Measurements from ENCODE around the gene GCLC. TPM values are rescaled to one million over a fixed set of nuclear protein-coding genes. Genes with fewer than 3 reads are reported as not detected.

The GCLC gene
- total RNA-seq, 1 donor from 2014 or later = 28.7 TPM

- no peaks in the 10 kb centered on the region for H3K36me3 Mint-ChIP-seq (ENCODE audit: low read depth, unreplicated experiment)
- DNase-seq (ENCODE audit: low spot score) = no peak
- H3K27me3 Mint-ChIP-seq (ENCODE audit: unreplicated experiment) = no peaks in the 10 kb centered on the region
- peaks cover 21% of the 10 kb centered on the region for H3K4me1 Mint-ChIP-seq (ENCODE audit: unreplicated experiment)
- TF ChIP-seq CTCF (IDR thresholded peaks at IDR 0.05; ENCODE audit: unreplicated experiment) = no peak
- H3K4me3 Mint-ChIP-seq (ENCODE audit: unreplicated experiment) = no peak overlapping the region
- no peak overlapping the region for H3K27ac Mint-ChIP-seq (ENCODE audit: unreplicated experiment)
- no peaks in the 10 kb centered on the region for H3K9me3 Mint-ChIP-seq (ENCODE audit: unreplicated experiment)
These were observed 15.4 kb downstream of the GCLC start for GRCh38 chr6:53529324-53530036.

DNA sequence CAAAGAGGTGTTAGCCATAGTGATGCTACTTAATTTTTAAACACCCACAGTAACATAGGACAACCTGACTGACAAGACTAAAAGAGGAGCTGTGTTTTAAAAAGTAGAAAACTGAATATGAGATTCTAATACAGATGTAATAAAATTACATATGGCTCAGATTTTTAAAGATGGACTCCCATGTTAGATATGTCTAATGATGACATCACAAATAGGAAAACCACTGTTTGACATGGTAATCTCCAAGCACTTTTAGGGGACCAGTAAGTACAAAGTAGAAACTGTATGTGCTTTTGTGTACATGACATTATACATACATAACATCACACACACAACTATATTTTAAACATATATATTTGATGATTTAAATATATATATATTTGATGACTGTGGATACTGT, 16.8 kb downstream of the GCLC start:
- no peak for TF ChIP-seq CTCF (IDR thresholded peaks at IDR 0.05; ENCODE audit: unreplicated experiment)
- Mint-ChIP-seq H3K27ac (ENCODE audit: unreplicated experiment) (no peak overlapping the region), H3K36me3 (ENCODE audit: low read depth, unreplicated experiment) (no peaks in the 10 kb centered on the region), H3K27me3 (ENCODE audit: unreplicated experiment) (no peaks in the 10 kb centered on the region), H3K9me3 (ENCODE audit: unreplicated experiment) (no peaks in the 10 kb centered on the region), H3K4me1 (ENCODE audit: unreplicated experiment) (peaks cover 28% of the 10 kb centered on the region), H3K4me3 (ENCODE audit: unreplicated experiment) (no peak overlapping the region)
- no peak for DNase-seq (ENCODE audit: low spot score)

GRCh38 chr6:53527249-53527765, 17.6 kb downstream of the GCLC start:
- Mint-ChIP-seq H3K4me3 (ENCODE audit: unreplicated experiment) (no peak overlapping the region), H3K4me1 (ENCODE audit: unreplicated experiment) (peaks cover 28% of the 10 kb centered on the region), H3K27me3 (ENCODE audit: unreplicated experiment) (no peaks in the 10 kb centered on the region), H3K27ac (ENCODE audit: unreplicated experiment) (no peak overlapping the region), H3K9me3 (ENCODE audit: unreplicated experiment) (no peaks in the 10 kb centered on the region), H3K36me3 (ENCODE audit: low read depth, unreplicated experiment) (no peaks in the 10 kb centered on the region)
- TF ChIP-seq CTCF (IDR thresholded peaks at IDR 0.05; ENCODE audit: unreplicated experiment) = no peak
- DNase-seq (ENCODE audit: low spot score) = no peak

- Mint-ChIP-seq H3K4me3 (ENCODE audit: unreplicated experiment) (no peak overlapping the region), H3K27ac (ENCODE audit: unreplicated experiment) (no peak overlapping the region), H3K4me1 (ENCODE audit: unreplicated experiment) (peaks cover 20% of the 10 kb centered on the region), H3K9me3 (ENCODE audit: unreplicated experiment) (no peaks in the 10 kb centered on the region), H3K27me3 (ENCODE audit: unreplicated experiment) (no peaks in the 10 kb centered on the region), H3K36me3 (ENCODE audit: low read depth, unreplicated experiment) (no peaks in the 10 kb centered on the region)
- no peak for TF ChIP-seq CTCF (IDR thresholded peaks at IDR 0.05; ENCODE audit: unreplicated experiment)
- DNase-seq (ENCODE audit: low spot score) = no peak
These were observed 18.9 kb downstream of the GCLC start for GRCh38 chr6:53526000-53526399.

DNA sequence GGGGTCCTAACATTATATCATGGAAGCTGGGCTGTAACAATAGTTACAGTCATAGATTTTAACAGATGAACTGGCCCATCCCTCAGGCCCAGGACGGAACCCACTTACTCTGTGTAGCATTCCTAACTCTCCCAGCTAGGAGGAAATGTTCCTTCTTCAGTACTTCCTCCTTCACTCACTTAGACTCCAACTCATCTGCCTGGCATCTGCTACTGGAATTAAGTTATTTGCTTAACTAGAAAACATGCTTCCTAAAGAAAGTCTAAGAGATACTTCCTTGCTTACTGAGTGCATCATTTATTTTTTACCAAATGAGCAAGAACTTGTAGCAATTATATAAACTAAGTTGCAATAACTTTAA, 20.5 kb downstream of the GCLC start:
- H3K27me3 Mint-ChIP-seq (ENCODE audit: unreplicated experiment) = no peaks in the 10 kb centered on the region
- no peak for DNase-seq (ENCODE audit: low spot score)
- no peak overlapping the region for H3K4me3 Mint-ChIP-seq (ENCODE audit: unreplicated experiment)
- peaks cover 13% of the 10 kb centered on the region for H3K4me1 Mint-ChIP-seq (ENCODE audit: unreplicated experiment)
- H3K9me3 Mint-ChIP-seq (ENCODE audit: unreplicated experiment) = no peaks in the 10 kb centered on the region
- peaks cover 3% of the 10 kb centered on the region for H3K36me3 Mint-ChIP-seq (ENCODE audit: low read depth, unreplicated experiment)
- TF ChIP-seq CTCF (IDR thresholded peaks at IDR 0.05; ENCODE audit: unreplicated experiment) = no peak
- no peak overlapping the region for H3K27ac Mint-ChIP-seq (ENCODE audit: unreplicated experiment)

Measured in endothelial cell (in vitro differentiated cells).